GM18519 (cell line): ENCODE data around the gene OR1G1.
"Not testable (repeated sequence)": the region's sequence is repeated elsewhere in the genome, so short reads cannot be mapped to it uniquely, and the experiment has no call there.

Experiments used
- ATAC-seq: cut with Tn5 transposase; IDR thresholded peaks from one replicate; pipeline ENCODE4 v1.9.1; 2021; ENCODE audit warnings: mild to moderate bottlenecking, moderate library complexity; ENCODE audit not compliant: unreplicated experiment, low FRiP score

OR1G1 gene

GRCh38 chr17:3127451-3127850, at the start of gene OR1G1:
Gene OR1G1 (minus strand): TSS chr17:3127551. CDS start chr17:3127551, 0 bp downstream.
- no peak for ATAC-seq

GRCh38 chr17:3167574-3167973, 40.2 kb upstream of the OR1G1 start:
- ATAC-seq = no peak

GRCh38 chr17:3157218-3157617, 29.9 kb upstream of the OR1G1 start:
- ATAC-seq = no peak

- ATAC-seq = not testable (repeated sequence)
These were observed 10.1 kb upstream of the OR1G1 start for GRCh38 chr17:3137494-3137893.

- no peak for ATAC-seq
These were observed 23.0 kb downstream of the OR1G1 start, which contains the start of gene OR1D2 for GRCh38 chr17:3104322-3104721. Gene OR1D2 (minus strand): TSS chr17:3104422. CDS start chr17:3092996, 11,426 bp downstream.
